Measurements from ENCODE around the gene SHC4. TPM values are rescaled to one million over a fixed set of nuclear protein-coding genes. Genes with fewer than 3 reads are reported as not detected.
A peak's percentile ranks its signal among the peaks of the same experiment; 100 is the strongest.

SHC4 gene
- total and polyA plus RNA-seq, 2 experiments from 2014 or later = 0.43 to 0.45 TPM

GRCh38 chr15:48905216-48905615 is 58.5 kb downstream of the SHC4 start:
- no peaks in the 10 kb centered on the region for H3K9me2 ChIP-seq (ENCODE audit: insufficient read depth)
- no peak overlapping the region for H3K27ac ChIP-seq
- no peaks in the 10 kb centered on the region for H3F3A ChIP-seq (ENCODE audit: insufficient read depth)
- TF ChIP-seq EZH2phosphoT487 (IDR thresholded peaks at IDR 0.05; ENCODE audit: insufficient read depth, low read depth) (no peak), EZH2 (IDR thresholded peaks at IDR 0.05; ENCODE audit: insufficient read depth, poor library complexity, severe bottlenecking) (no peak)
- in situ Hi-C loops (cut with MboI) = no loop called here
- H3K9ac ChIP-seq = no peak overlapping the region
- no peaks in the 10 kb centered on the region for H3K36me3 ChIP-seq (ENCODE audit: low read depth)
- no peak overlapping the region for H2AFZ ChIP-seq
- H3K4me2 ChIP-seq (ENCODE audit: unreplicated experiment) = no peak overlapping the region
- no peak for DNase-seq
- no peaks in the 10 kb centered on the region for H3K79me2 ChIP-seq (ENCODE audit: insufficient read depth)
- no peaks in the 10 kb centered on the region for H3K4me1 ChIP-seq (ENCODE audit: insufficient read depth)
- no peak overlapping the region for H3K4me3 ChIP-seq
- H3K9me3 ChIP-seq (ENCODE audit: low read depth) = no peaks in the 10 kb centered on the region
- no peaks in the 10 kb centered on the region for H4K20me1 ChIP-seq (ENCODE audit: insufficient read depth)
- H3K27me3 ChIP-seq (replicated peaks; ENCODE audit: insufficient read depth) = no peaks in the 10 kb centered on the region

GRCh38 chr15:48904758-48905157 is 59.0 kb downstream of the SHC4 start:
- no peaks in the 10 kb centered on the region for H3K9me3 ChIP-seq (ENCODE audit: low read depth)
- in situ Hi-C loops (cut with MboI) = no loop called here
- no peaks in the 10 kb centered on the region for H3K27me3 ChIP-seq (replicated peaks; ENCODE audit: insufficient read depth)
- H3K36me3 ChIP-seq (ENCODE audit: low read depth) = no peaks in the 10 kb centered on the region
- no peak overlapping the region for H2AFZ ChIP-seq
- no peaks in the 10 kb centered on the region for H3K79me2 ChIP-seq (ENCODE audit: insufficient read depth)
- TF ChIP-seq EZH2 (IDR thresholded peaks at IDR 0.05; ENCODE audit: insufficient read depth, poor library complexity, severe bottlenecking) (no peak), EZH2phosphoT487 (IDR thresholded peaks at IDR 0.05; ENCODE audit: insufficient read depth, low read depth) (no peak)
- no peak overlapping the region for H3K27ac ChIP-seq
- no peaks in the 10 kb centered on the region for H3K4me1 ChIP-seq (ENCODE audit: insufficient read depth)
- H3F3A ChIP-seq (ENCODE audit: insufficient read depth) = no peaks in the 10 kb centered on the region
- no peaks in the 10 kb centered on the region for H4K20me1 ChIP-seq (ENCODE audit: insufficient read depth)
- no peak for DNase-seq
- 85 to 89% methylated on average over 4 of the region's 4 CpGs for WGBS, 2 experiments (ENCODE audit: low coverage in 1 of 2, low lambda C conversion rate in 2 of 2, missing lambda C conversion rate in 2 of 2)
- H3K4me2 ChIP-seq (ENCODE audit: unreplicated experiment) = no peak overlapping the region
- no peak overlapping the region for H3K4me3 ChIP-seq
- no peaks in the 10 kb centered on the region for H3K9me2 ChIP-seq (ENCODE audit: insufficient read depth)
- no peak overlapping the region for H3K9ac ChIP-seq

- no peaks in the 10 kb centered on the region for H3K36me3 ChIP-seq (ENCODE audit: low read depth)
- in situ Hi-C loops (cut with MboI) = no loop called here
- no peaks in the 10 kb centered on the region for H3K9me3 ChIP-seq (ENCODE audit: low read depth)
- H3K27me3 ChIP-seq (replicated peaks; ENCODE audit: insufficient read depth) = no peaks in the 10 kb centered on the region
- no peak overlapping the region for H3K9ac ChIP-seq
- no peak overlapping the region for H3K4me3 ChIP-seq
- H2AFZ ChIP-seq = no peak overlapping the region
- 93 to 96% methylated on average over 4 of the region's 4 CpGs for WGBS, 2 experiments (ENCODE audit: low coverage in 1 of 2, low lambda C conversion rate in 2 of 2, missing lambda C conversion rate in 2 of 2)
- no peak overlapping the region for H3K27ac ChIP-seq
- H3K79me2 ChIP-seq (ENCODE audit: insufficient read depth) = no peaks in the 10 kb centered on the region
- DNase-seq = no peak
- TF ChIP-seq EZH2 (IDR thresholded peaks at IDR 0.05; ENCODE audit: insufficient read depth, poor library complexity, severe bottlenecking) = no peak
- TF ChIP-seq EZH2phosphoT487 (IDR thresholded peaks at IDR 0.05; ENCODE audit: insufficient read depth, low read depth) = no peak
- H3K9me2 ChIP-seq (ENCODE audit: insufficient read depth) = no peaks in the 10 kb centered on the region
- peaks cover 9% of the 10 kb centered on the region; the same call in 1 of the 2 replicates for H3F3A ChIP-seq (ENCODE audit: insufficient read depth)
- H3K4me1 ChIP-seq (ENCODE audit: insufficient read depth) = peaks cover 14% of the 10 kb centered on the region
- no peaks in the 10 kb centered on the region for H4K20me1 ChIP-seq (ENCODE audit: insufficient read depth)
- no peak overlapping the region for H3K4me2 ChIP-seq (ENCODE audit: unreplicated experiment)
Measured at GRCh38 chr15:48899793-48900192, 63.9 kb downstream of the SHC4 start.

DNA sequence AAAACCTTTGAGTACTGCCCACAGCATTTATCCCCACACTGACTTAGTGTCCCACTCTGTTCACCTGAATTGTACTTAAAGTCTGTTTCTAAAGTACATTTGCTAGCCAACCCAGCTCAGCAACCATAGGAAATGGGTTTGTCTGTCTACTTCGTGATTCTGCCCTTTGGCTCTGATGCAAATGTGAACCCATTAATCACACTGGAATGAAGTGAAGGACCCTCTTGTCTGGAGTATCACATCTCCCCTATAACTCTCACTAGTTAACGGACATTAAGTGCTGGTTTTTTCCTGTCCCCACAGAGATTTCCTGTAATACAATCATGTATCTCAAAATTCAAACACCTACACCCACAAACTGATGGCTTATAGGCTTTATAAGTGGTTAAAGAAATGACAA is 65.3 kb downstream of the SHC4 start:
- H3K4me1 ChIP-seq (ENCODE audit: insufficient read depth) = peaks cover 14% of the 10 kb centered on the region
- H3K36me3 ChIP-seq (ENCODE audit: low read depth) = no peaks in the 10 kb centered on the region
- H3K9me2 ChIP-seq (ENCODE audit: insufficient read depth) = no peaks in the 10 kb centered on the region
- peak overlapping the region; percentile 91 for H2AFZ ChIP-seq
- no peaks in the 10 kb centered on the region for H3K9me3 ChIP-seq (ENCODE audit: low read depth)
- 73 to 80% methylated on average over 2 of the region's 2 CpGs for WGBS, 2 experiments (ENCODE audit: low coverage in 1 of 2, low lambda C conversion rate in 2 of 2, missing lambda C conversion rate in 2 of 2)
- H4K20me1 ChIP-seq (ENCODE audit: insufficient read depth) = no peaks in the 10 kb centered on the region
- no peaks in the 10 kb centered on the region for H3K27me3 ChIP-seq (replicated peaks; ENCODE audit: insufficient read depth)
- H3K27ac ChIP-seq = no peak overlapping the region
- H3K79me2 ChIP-seq (ENCODE audit: insufficient read depth) = no peaks in the 10 kb centered on the region
- in situ Hi-C loops (cut with MboI) = no loop called here
- peak overlapping the region; percentile 80 for H3K4me2 ChIP-seq (ENCODE audit: unreplicated experiment)
- no peak overlapping the region for H3K9ac ChIP-seq
- TF ChIP-seq EZH2 (IDR thresholded peaks at IDR 0.05; ENCODE audit: insufficient read depth, poor library complexity, severe bottlenecking) (no peak), EZH2phosphoT487 (IDR thresholded peaks at IDR 0.05; ENCODE audit: insufficient read depth, low read depth) (no peak)
- no peak for DNase-seq
- no peak overlapping the region for H3K4me3 ChIP-seq
- peaks cover 9% of the 10 kb centered on the region; the same call in 1 of the 2 replicates for H3F3A ChIP-seq (ENCODE audit: insufficient read depth)

DNA sequence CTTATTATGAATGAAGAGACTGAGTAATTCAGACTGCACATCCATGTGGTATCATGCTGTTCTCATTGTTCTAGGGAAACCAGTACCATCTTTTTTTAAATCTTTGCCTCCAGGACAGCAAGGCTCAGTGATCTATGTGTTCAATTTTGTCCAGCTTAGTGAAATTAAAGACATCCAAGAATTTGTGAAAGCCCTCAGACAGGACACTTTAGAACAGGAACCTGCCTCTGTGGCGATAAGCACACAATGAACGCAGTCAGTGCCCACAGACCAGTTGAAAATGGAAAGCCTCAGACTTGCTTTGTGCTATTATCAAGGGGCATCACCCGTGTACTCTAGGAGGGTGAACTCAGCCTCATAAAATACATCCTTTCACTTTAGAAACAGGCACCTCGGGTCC is 65.7 kb downstream of the SHC4 start:
- TF ChIP-seq EZH2 (IDR thresholded peaks at IDR 0.05; ENCODE audit: insufficient read depth, poor library complexity, severe bottlenecking) = no peak
- TF ChIP-seq EZH2phosphoT487 (IDR thresholded peaks at IDR 0.05; ENCODE audit: insufficient read depth, low read depth) = no peak
- 52 to 58% methylated on average over 4 of the region's 4 CpGs for WGBS, 2 experiments (ENCODE audit: low coverage in 1 of 2, low lambda C conversion rate in 2 of 2, missing lambda C conversion rate in 2 of 2)
- Histone ChIP-seq H3K9me2 (ENCODE audit: insufficient read depth) (no peaks in the 10 kb centered on the region), H3K27me3 (replicated peaks; ENCODE audit: insufficient read depth) (no peaks in the 10 kb centered on the region), H3K27ac (peak overlapping the region; percentile 63; the same call in 1 of the 2 replicates), H3K4me1 (ENCODE audit: insufficient read depth) (peaks cover 14% of the 10 kb centered on the region), H3K9ac (peak overlapping the region; percentile 76; the same call in 1 of the 2 replicates), H3F3A (ENCODE audit: insufficient read depth) (peaks cover 9% of the 10 kb centered on the region; the same call in 1 of the 2 replicates), H3K36me3 (ENCODE audit: low read depth) (no peaks in the 10 kb centered on the region), H4K20me1 (ENCODE audit: insufficient read depth) (no peaks in the 10 kb centered on the region), H2AFZ (peak overlapping the region; percentile 91), H3K79me2 (ENCODE audit: insufficient read depth) (no peaks in the 10 kb centered on the region), H3K9me3 (ENCODE audit: low read depth) (no peaks in the 10 kb centered on the region), H3K4me2 (ENCODE audit: unreplicated experiment) (peak overlapping the region; percentile 80), H3K4me3 (peak overlapping the region; percentile 67)
- DNase-seq = peak; percentile 19
- in situ Hi-C loops (cut with MboI) = no loop called here

All from GM23248 (cell line).